ENCODE data around the gene CNOT4. TPM values are rescaled to one million over a fixed set of nuclear protein-coding genes. Genes with fewer than 3 reads are reported as not detected.
A peak's percentile ranks its signal among the peaks of the same experiment; 100 is the strongest.

CNOT4 gene
- total and polyA plus RNA-seq, 10 of the 15 experiments (the other 5 are each of a cell fraction or from before 2014, with no cell fraction given): 9.4 to 29.6 (median 16.6) TPM

- 0 out of 2 replicates have a peak, but pooled peaks have one; percentile 64 for TF ChIP-seq POLR2AphosphoS2 (IDR thresholded peaks at IDR 0.05; ENCODE audit: low read depth, low read length)
- TF ChIP-seq EZH2 (IDR thresholded peaks at IDR 0.05; ENCODE audit: borderline replicate concordance, control insufficient read depth, low read depth, low read length): no peak
- TF ChIP-seq CREM (IDR thresholded peaks at IDR 0.05; ENCODE audit: low read depth): peak; percentile 93
- TF ChIP-seq BACH1 (IDR thresholded peaks at IDR 0.05; ENCODE audit: borderline replicate concordance): peak; percentile 58; the same call in 1 of the 2 replicates
- TF ChIP-seq RB1 (IDR thresholded peaks at IDR 0.05; ENCODE audit: borderline replicate concordance): peak; percentile 98
- TF ChIP-seq, protein P1, sequence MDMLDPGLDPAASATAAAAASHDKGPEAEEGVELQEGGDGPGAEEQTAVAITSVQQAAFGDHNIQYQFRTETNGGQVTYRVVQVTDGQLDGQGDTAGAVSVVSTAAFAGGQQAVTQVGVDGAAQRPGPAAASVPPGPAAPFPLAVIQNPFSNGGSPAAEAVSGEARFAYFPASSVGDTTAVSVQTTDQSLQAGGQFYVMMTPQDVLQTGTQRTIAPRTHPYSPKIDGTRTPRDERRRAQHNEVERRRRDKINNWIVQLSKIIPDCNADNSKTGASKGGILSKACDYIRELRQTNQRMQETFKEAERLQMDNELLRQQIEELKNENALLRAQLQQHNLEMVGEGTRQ (IDR thresholded peaks at IDR 0.05; ENCODE audit: borderline replicate concordance, low read depth, low read length): no peak; the same call in 1 of the 2 replicates
- no peak for TF ChIP-seq SMAD1 (IDR thresholded peaks at IDR 0.05; ENCODE audit: low read depth, partially characterized antibody)
- peak; percentile 76; the same call in 1 of the 2 replicates for TF ChIP-seq CBX5 (IDR thresholded peaks at IDR 0.05; ENCODE audit: low read depth)
- TF ChIP-seq GATAD2B (conservative IDR thresholded peaks at IDR 0.05; ENCODE audit: low read depth): no peak
- peak; percentile 92 for TF ChIP-seq HCFC1 (IDR thresholded peaks at IDR 0.05; ENCODE audit: low read length)
- peak; percentile 94 for TF ChIP-seq RELA (IDR thresholded peaks at IDR 0.05; ENCODE audit: borderline replicate concordance, partially characterized antibody)
- TF ChIP-seq ZBTB4 (CRISPR knock-in tag; IDR thresholded peaks at IDR 0.05): no peak
- TF ChIP-seq ZNF384 (IDR thresholded peaks at IDR 0.05; ENCODE audit: borderline replicate concordance, low read depth, low read length): no peak
- TF ChIP-seq, protein P2, sequence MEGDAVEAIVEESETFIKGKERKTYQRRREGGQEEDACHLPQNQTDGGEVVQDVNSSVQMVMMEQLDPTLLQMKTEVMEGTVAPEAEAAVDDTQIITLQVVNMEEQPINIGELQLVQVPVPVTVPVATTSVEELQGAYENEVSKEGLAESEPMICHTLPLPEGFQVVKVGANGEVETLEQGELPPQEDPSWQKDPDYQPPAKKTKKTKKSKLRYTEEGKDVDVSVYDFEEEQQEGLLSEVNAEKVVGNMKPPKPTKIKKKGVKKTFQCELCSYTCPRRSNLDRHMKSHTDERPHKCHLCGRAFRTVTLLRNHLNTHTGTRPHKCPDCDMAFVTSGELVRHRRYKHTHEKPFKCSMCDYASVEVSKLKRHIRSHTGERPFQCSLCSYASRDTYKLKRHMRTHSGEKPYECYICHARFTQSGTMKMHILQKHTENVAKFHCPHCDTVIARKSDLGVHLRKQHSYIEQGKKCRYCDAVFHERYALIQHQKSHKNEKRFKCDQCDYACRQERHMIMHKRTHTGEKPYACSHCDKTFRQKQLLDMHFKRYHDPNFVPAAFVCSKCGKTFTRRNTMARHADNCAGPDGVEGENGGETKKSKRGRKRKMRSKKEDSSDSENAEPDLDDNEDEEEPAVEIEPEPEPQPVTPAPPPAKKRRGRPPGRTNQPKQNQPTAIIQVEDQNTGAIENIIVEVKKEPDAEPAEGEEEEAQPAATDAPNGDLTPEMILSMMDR (IDR thresholded peaks at IDR 0.05 in 2 of 3, conservative IDR thresholded peaks at IDR 0.05 in 1 of 3; ENCODE audit: control insufficient read depth in 2 of 3, extremely low read depth in 1 of 3, insufficient read depth in 1 of 3, low read depth in 3 of 3, low read length in 3 of 3): 0 out of 6 replicates have a peak, but pooled peaks of 1 of the 3 experiments have one; percentile 6
- peak; percentile 91 for TF ChIP-seq POLR2A (IDR thresholded peaks at IDR 0.05; ENCODE audit: low read depth, low read length)
- TF ChIP-seq, protein P3, sequence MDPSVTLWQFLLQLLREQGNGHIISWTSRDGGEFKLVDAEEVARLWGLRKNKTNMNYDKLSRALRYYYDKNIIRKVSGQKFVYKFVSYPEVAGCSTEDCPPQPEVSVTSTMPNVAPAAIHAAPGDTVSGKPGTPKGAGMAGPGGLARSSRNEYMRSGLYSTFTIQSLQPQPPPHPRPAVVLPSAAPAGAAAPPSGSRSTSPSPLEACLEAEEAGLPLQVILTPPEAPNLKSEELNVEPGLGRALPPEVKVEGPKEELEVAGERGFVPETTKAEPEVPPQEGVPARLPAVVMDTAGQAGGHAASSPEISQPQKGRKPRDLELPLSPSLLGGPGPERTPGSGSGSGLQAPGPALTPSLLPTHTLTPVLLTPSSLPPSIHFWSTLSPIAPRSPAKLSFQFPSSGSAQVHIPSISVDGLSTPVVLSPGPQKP (IDR thresholded peaks at IDR 0.05; ENCODE audit: low read depth, low read length): no peak
- 0 out of 2 replicates have a peak, but pooled peaks have one; percentile 40 for TF ChIP-seq MLLT1 (IDR thresholded peaks at IDR 0.05)
- TF ChIP-seq, protein P4, sequence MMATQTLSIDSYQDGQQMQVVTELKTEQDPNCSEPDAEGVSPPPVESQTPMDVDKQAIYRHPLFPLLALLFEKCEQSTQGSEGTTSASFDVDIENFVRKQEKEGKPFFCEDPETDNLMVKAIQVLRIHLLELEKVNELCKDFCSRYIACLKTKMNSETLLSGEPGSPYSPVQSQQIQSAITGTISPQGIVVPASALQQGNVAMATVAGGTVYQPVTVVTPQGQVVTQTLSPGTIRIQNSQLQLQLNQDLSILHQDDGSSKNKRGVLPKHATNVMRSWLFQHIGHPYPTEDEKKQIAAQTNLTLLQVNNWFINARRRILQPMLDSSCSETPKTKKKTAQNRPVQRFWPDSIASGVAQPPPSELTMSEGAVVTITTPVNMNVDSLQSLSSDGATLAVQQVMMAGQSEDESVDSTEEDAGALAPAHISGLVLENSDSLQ (IDR thresholded peaks at IDR 0.05): peak; percentile 48; the same call in 1 of the 2 replicates
These were observed 47.8 kb upstream of the CNOT4 start, which contains the start of gene NUP205 (continued) for GRCh38 chr7:135557455-135558336.

All from GM12878 (cell line).